ENCODE data around the gene ZNF846.

DNA sequence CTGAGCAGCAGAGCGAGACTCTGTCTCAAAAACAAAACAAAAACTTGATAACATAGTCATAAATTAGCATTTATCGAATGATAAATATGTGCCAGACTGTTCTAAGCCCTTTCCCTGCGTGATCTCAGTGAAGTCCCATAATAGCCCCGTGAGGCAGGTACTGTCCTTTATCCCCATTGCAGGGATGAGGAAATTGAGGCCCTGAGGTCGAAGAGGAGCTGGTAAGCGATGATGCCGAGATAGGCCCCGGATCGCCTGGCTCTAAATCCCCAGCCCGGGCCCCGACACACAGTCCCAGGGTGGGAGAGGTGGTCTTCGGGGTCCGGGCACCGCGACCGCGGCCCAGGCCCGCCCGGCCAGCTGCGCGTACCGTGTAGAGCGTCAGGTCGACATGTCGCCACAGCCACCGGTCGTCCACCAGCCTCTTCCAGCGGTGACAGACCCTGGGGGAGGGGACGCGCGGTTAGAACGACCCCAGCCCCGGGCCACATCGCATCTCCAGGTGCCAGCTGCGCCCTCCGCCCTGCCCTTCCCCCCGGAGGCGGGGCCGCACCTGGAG is 49.7 kb upstream of the ZNF846 start:
- TF ChIP-seq, protein P1, sequence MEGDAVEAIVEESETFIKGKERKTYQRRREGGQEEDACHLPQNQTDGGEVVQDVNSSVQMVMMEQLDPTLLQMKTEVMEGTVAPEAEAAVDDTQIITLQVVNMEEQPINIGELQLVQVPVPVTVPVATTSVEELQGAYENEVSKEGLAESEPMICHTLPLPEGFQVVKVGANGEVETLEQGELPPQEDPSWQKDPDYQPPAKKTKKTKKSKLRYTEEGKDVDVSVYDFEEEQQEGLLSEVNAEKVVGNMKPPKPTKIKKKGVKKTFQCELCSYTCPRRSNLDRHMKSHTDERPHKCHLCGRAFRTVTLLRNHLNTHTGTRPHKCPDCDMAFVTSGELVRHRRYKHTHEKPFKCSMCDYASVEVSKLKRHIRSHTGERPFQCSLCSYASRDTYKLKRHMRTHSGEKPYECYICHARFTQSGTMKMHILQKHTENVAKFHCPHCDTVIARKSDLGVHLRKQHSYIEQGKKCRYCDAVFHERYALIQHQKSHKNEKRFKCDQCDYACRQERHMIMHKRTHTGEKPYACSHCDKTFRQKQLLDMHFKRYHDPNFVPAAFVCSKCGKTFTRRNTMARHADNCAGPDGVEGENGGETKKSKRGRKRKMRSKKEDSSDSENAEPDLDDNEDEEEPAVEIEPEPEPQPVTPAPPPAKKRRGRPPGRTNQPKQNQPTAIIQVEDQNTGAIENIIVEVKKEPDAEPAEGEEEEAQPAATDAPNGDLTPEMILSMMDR (IDR thresholded peaks at IDR 0.05) = no peak
- no peak for TF ChIP-seq SMC3 (IDR thresholded peaks at IDR 0.05; ENCODE audit: low read depth, low read length)
- no peak for TF ChIP-seq EP300 (IDR thresholded peaks at IDR 0.05; ENCODE audit: borderline replicate concordance in 1 of 2, low read depth in 1 of 2, low read length in 1 of 2)
- TF ChIP-seq MEF2A (IDR thresholded peaks at IDR 0.05; ENCODE audit: borderline replicate concordance, low read depth) = no peak
- TF ChIP-seq, protein P2, sequence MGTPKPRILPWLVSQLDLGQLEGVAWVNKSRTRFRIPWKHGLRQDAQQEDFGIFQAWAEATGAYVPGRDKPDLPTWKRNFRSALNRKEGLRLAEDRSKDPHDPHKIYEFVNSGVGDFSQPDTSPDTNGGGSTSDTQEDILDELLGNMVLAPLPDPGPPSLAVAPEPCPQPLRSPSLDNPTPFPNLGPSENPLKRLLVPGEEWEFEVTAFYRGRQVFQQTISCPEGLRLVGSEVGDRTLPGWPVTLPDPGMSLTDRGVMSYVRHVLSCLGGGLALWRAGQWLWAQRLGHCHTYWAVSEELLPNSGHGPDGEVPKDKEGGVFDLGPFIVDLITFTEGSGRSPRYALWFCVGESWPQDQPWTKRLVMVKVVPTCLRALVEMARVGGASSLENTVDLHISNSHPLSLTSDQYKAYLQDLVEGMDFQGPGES (IDR thresholded peaks at IDR 0.05; ENCODE audit: low read depth, low read length) = no peak
- no peak for TF ChIP-seq TAF1 (IDR thresholded peaks at IDR 0.05; ENCODE audit: borderline replicate concordance, low read depth, low read length)
- no peak for TF ChIP-seq RAD21 (IDR thresholded peaks at IDR 0.05; ENCODE audit: low read length)
- TF ChIP-seq YY1 (IDR thresholded peaks at IDR 0.05; ENCODE audit: low read depth) = no peak
- TF ChIP-seq, protein P3, sequence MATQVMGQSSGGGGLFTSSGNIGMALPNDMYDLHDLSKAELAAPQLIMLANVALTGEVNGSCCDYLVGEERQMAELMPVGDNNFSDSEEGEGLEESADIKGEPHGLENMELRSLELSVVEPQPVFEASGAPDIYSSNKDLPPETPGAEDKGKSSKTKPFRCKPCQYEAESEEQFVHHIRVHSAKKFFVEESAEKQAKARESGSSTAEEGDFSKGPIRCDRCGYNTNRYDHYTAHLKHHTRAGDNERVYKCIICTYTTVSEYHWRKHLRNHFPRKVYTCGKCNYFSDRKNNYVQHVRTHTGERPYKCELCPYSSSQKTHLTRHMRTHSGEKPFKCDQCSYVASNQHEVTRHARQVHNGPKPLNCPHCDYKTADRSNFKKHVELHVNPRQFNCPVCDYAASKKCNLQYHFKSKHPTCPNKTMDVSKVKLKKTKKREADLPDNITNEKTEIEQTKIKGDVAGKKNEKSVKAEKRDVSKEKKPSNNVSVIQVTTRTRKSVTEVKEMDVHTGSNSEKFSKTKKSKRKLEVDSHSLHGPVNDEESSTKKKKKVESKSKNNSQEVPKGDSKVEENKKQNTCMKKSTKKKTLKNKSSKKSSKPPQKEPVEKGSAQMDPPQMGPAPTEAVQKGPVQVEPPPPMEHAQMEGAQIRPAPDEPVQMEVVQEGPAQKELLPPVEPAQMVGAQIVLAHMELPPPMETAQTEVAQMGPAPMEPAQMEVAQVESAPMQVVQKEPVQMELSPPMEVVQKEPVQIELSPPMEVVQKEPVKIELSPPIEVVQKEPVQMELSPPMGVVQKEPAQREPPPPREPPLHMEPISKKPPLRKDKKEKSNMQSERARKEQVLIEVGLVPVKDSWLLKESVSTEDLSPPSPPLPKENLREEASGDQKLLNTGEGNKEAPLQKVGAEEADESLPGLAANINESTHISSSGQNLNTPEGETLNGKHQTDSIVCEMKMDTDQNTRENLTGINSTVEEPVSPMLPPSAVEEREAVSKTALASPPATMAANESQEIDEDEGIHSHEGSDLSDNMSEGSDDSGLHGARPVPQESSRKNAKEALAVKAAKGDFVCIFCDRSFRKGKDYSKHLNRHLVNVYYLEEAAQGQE (IDR thresholded peaks at IDR 0.05; ENCODE audit: low read depth, low read length) = no peak
- TF ChIP-seq POLR2AphosphoS5 (IDR thresholded peaks at IDR 0.05; ENCODE audit: low read depth, low read length) = no peak
- TF ChIP-seq TCF12 (IDR thresholded peaks at IDR 0.05) = no peak
- no peak for TF ChIP-seq ELF1 (IDR thresholded peaks at IDR 0.05)

Measured in SK-N-SH (cell line).